Kidney epithelial cell (primary cell): ENCODE results near the gene GAL3ST1. TPM values are rescaled to one million over a fixed set of nuclear protein-coding genes. Genes with fewer than 3 reads are reported as not detected.

Experiments
- DNase-seq: peaks from one replicate; pipeline ENCODE4 v3.0.0-alpha.2; 2010; ENCODE audit warnings: low read depth
- H3K27me3 ChIP-seq: 2 replicates; pipeline ENCODE4 v1.6.0; 2011; ENCODE audit warnings: low read length; ENCODE audit not compliant: control insufficient read depth, insufficient read depth
- H3K36me3 ChIP-seq: 2 replicates; pipeline ENCODE4 v1.5.1; 2011; ENCODE audit warnings: low read length; ENCODE audit not compliant: control insufficient read depth, insufficient read depth
- H3K4me3 ChIP-seq: 2 replicates; pipeline ENCODE4 v1.5.1; 2011; ENCODE audit warnings: low read depth, mild to moderate bottlenecking, control low read depth, low read length
- total RNA-seq: library from RNA; depleted of rRNA; stranded (reverse); fragments of >200 nt; gene quantifications from 2 replicates; pipeline ENCODE4 v1.2.3, GENCODE V29; 2015
- TF ChIP-seq, protein P1 (sequence below): IDR thresholded peaks from 2 replicates; pipeline ENCODE4 v1.5.1; 2011; ENCODE audit warnings: mild to moderate bottlenecking, moderate library complexity, low read length, control low read depth, inconsistent platforms; ENCODE audit not compliant: insufficient read depth, poor library complexity, severe bottlenecking

Gene GAL3ST1
- total RNA-seq, 1 donor from 2014 or later: 4.0 TPM

GRCh38 chr22:30591588-30592359 is 17.3 kb upstream of the GAL3ST1 start, which contains the start of gene PES1:
TSS of gene PES1 (minus strand) at chr22:30591910. CDS start at chr22:30591833, 77 bp downstream.
- peak; percentile 97 for DNase-seq
- no peaks in the 10 kb centered on the region for H3K27me3 ChIP-seq
- TF ChIP-seq, protein P1, sequence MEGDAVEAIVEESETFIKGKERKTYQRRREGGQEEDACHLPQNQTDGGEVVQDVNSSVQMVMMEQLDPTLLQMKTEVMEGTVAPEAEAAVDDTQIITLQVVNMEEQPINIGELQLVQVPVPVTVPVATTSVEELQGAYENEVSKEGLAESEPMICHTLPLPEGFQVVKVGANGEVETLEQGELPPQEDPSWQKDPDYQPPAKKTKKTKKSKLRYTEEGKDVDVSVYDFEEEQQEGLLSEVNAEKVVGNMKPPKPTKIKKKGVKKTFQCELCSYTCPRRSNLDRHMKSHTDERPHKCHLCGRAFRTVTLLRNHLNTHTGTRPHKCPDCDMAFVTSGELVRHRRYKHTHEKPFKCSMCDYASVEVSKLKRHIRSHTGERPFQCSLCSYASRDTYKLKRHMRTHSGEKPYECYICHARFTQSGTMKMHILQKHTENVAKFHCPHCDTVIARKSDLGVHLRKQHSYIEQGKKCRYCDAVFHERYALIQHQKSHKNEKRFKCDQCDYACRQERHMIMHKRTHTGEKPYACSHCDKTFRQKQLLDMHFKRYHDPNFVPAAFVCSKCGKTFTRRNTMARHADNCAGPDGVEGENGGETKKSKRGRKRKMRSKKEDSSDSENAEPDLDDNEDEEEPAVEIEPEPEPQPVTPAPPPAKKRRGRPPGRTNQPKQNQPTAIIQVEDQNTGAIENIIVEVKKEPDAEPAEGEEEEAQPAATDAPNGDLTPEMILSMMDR: no peak
- H3K4me3 ChIP-seq: peak within 1 kb of the TSS; percentile 92
- peaks cover 3% of the 10 kb centered on the region for H3K36me3 ChIP-seq

DNA sequence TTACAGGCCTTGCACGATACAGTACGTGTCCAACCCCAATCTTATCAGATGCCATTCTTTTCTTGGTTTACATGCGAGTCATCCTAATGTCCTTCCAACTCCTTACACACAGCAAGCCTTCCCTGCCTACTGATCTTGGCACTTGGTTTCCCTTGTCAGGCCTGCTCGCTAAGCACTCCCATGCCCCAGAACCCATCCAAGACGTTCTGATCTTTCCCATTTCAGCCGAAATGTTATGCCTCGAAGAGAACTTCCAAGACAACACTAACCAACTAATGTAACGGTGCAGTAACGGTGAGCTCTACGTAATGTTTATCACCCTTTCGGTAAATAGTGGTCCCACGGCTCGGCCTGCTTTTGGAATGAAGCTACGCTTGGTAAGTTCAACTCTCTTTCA is 16.7 kb upstream of the GAL3ST1 start:
- peak overlapping the region; percentile 92 for H3K4me3 ChIP-seq
- DNase-seq: no peak
- peaks cover 3% of the 10 kb centered on the region for H3K36me3 ChIP-seq
- H3K27me3 ChIP-seq: no peaks in the 10 kb centered on the region
- TF ChIP-seq, protein P1: no peak

GRCh38 chr22:30586414-30586813 is 11.9 kb upstream of the GAL3ST1 start:
- H3K4me3 ChIP-seq: no peak overlapping the region
- peaks cover 13% of the 10 kb centered on the region for H3K36me3 ChIP-seq
- H3K27me3 ChIP-seq: no peaks in the 10 kb centered on the region
- no peak for DNase-seq
- TF ChIP-seq, protein P1: no peak

DNA sequence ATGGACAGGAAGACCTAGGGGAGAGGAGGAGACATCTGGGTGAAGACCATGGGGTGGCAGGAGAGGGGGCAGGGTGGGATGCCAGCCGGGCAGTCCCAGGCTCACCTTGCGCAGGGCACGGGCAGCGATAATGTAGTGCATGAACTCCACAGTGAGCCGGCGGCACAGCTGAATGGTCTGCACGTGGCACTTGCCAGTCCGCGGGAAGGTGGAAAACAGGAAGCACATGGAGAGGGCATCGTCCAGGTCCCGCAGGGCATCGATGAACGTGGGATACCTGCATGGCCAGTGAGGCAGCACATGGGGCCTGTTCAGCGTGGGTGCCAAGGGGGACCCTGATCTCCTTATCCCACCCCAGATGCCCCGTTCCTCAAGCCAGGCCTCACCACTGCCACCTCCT is 10.0 kb upstream of the GAL3ST1 start:
- Histone ChIP-seq H3K4me3 (no peak overlapping the region), H3K27me3 (no peaks in the 10 kb centered on the region), H3K36me3 (peaks cover 13% of the 10 kb centered on the region)
- no peak for DNase-seq
- TF ChIP-seq, protein P1: no peak

- Histone ChIP-seq H3K4me3 (no peak overlapping the region), H3K27me3 (no peaks in the 10 kb centered on the region), H3K36me3 (peaks cover 13% of the 10 kb centered on the region)
- TF ChIP-seq, protein P1: no peak
- no peak for DNase-seq
Observed at GRCh38 chr22:30582788-30583545, 8.5 kb upstream of the GAL3ST1 start.
